Type B pancreatic cell (in vitro differentiated cells): ENCODE results near the gene FBP2. TPM values are rescaled to one million over a fixed set of nuclear protein-coding genes. Genes with fewer than 3 reads are reported as not detected.

Experiments
- DNase-seq: peaks from one replicate; pipeline ENCODE4 v3.0.0; 2021; ENCODE audit warnings: mixed read lengths; ENCODE audit not compliant: unreplicated experiment; ENCODE audit errors: extremely low spot score
- H3K27ac Mint-ChIP-seq: 2 replicates; pipeline ENCODE4 v1.8.0; 2021; ENCODE audit warnings: mild to moderate bottlenecking, mixed read lengths
- H3K27me3 Mint-ChIP-seq: 2 replicates; pipeline ENCODE4 v1.8.0; 2021; ENCODE audit warnings: mixed read lengths
- H3K36me3 Mint-ChIP-seq: 2 replicates; pipeline ENCODE4 v1.8.0; 2021; ENCODE audit warnings: mixed read lengths
- H3K4me1 Mint-ChIP-seq: one replicate; pipeline ENCODE4 v1.8.0; 2021; ENCODE audit warnings: mixed read lengths; ENCODE audit not compliant: unreplicated experiment
- H3K4me3 Mint-ChIP-seq: 2 replicates; pipeline ENCODE4 v1.8.0; 2021; ENCODE audit warnings: mild to moderate bottlenecking, mixed read lengths
- H3K9me3 Mint-ChIP-seq: 2 replicates; pipeline ENCODE4 v1.8.0; 2021; ENCODE audit warnings: mixed read lengths
- CTCF ChIP-seq: fragments of 200-600 bp; sonication (generic); conservative IDR thresholded peaks from 2 replicates; pipeline ENCODE4 v1.5.0; 2021; ENCODE audit warnings: antibody characterized with exemption, mild to moderate bottlenecking
- total RNA-seq: library from RNA; stranded (reverse); gene quantifications from 2 replicates; pipeline ENCODE4 v1.2.1, GENCODE V29; 2021; ENCODE audit warnings: low replicate concordance

The FBP2 gene
- total RNA-seq, 1 donor from 2014 or later: not detected

- no peak for TF ChIP-seq CTCF
- Mint-ChIP-seq H3K4me1 (peaks cover 9% of the 10 kb centered on the region), H3K9me3 (peaks cover 4% of the 10 kb centered on the region), H3K36me3 (no peaks in the 10 kb centered on the region), H3K27ac (peak overlapping the region; percentile 94), H3K4me3 (peak overlapping the region; percentile 48), H3K27me3 (no peaks in the 10 kb centered on the region)
- no peak for DNase-seq
These were observed 25.4 kb upstream of the FBP2 start for GRCh38 chr9:94619026-94619425.

- no peak for TF ChIP-seq CTCF
- H3K27ac Mint-ChIP-seq: no peak overlapping the region
- H3K4me3 Mint-ChIP-seq: no peak overlapping the region
- no peaks in the 10 kb centered on the region for H3K9me3 Mint-ChIP-seq
- peaks cover 3% of the 10 kb centered on the region for H3K27me3 Mint-ChIP-seq
- peaks cover 12% of the 10 kb centered on the region for H3K4me1 Mint-ChIP-seq
- DNase-seq: no peak
- no peaks in the 10 kb centered on the region for H3K36me3 Mint-ChIP-seq
These were observed 19.4 kb upstream of the FBP2 start for GRCh38 chr9:94613003-94613402.

- H3K36me3 Mint-ChIP-seq: no peaks in the 10 kb centered on the region
- H3K4me1 Mint-ChIP-seq: peaks cover 18% of the 10 kb centered on the region
- no peak for DNase-seq
- H3K27ac Mint-ChIP-seq: no peak overlapping the region
- H3K9me3 Mint-ChIP-seq: no peaks in the 10 kb centered on the region
- H3K4me3 Mint-ChIP-seq: no peak overlapping the region
- H3K27me3 Mint-ChIP-seq: peaks cover 3% of the 10 kb centered on the region
- TF ChIP-seq CTCF: no peak
These were observed 18.4 kb upstream of the FBP2 start for GRCh38 chr9:94612071-94612470.

- H3K36me3 Mint-ChIP-seq: no peaks in the 10 kb centered on the region
- TF ChIP-seq CTCF: no peak
- H3K4me1 Mint-ChIP-seq: peaks cover 21% of the 10 kb centered on the region
- H3K27me3 Mint-ChIP-seq: peaks cover 3% of the 10 kb centered on the region
- H3K4me3 Mint-ChIP-seq: no peak overlapping the region
- H3K27ac Mint-ChIP-seq: no peak overlapping the region
- DNase-seq: no peak
- H3K9me3 Mint-ChIP-seq: no peaks in the 10 kb centered on the region
These were observed 18.0 kb upstream of the FBP2 start for GRCh38 chr9:94611638-94612068.

- peak overlapping the region; percentile 38 for H3K27ac Mint-ChIP-seq
- TF ChIP-seq CTCF: no peak
- H3K27me3 Mint-ChIP-seq: peaks cover 3% of the 10 kb centered on the region
- H3K4me1 Mint-ChIP-seq: peaks cover 21% of the 10 kb centered on the region
- no peak for DNase-seq
- no peaks in the 10 kb centered on the region for H3K9me3 Mint-ChIP-seq
- H3K4me3 Mint-ChIP-seq: peak overlapping the region; percentile 70
- H3K36me3 Mint-ChIP-seq: no peaks in the 10 kb centered on the region
These were observed 16.6 kb upstream of the FBP2 start for GRCh38 chr9:94610181-94610606.

- H3K4me3 Mint-ChIP-seq: no peak overlapping the region
- no peaks in the 10 kb centered on the region for H3K36me3 Mint-ChIP-seq
- TF ChIP-seq CTCF: no peak
- H3K27me3 Mint-ChIP-seq: peaks cover 3% of the 10 kb centered on the region
- no peak for DNase-seq
- H3K9me3 Mint-ChIP-seq: no peaks in the 10 kb centered on the region
- peaks cover 31% of the 10 kb centered on the region for H3K4me1 Mint-ChIP-seq
- peak overlapping the region; percentile 52 for H3K27ac Mint-ChIP-seq
These were observed 13.7 kb upstream of the FBP2 start for GRCh38 chr9:94607423-94607691.
